GM18526 (cell line): ENCODE results near the gene DIAPH1.

ENCODE experiments used
- POLR2A ChIP-seq: IDR thresholded peaks from 3 replicates; pipeline ENCODE4 v1.6.1; 2011; ENCODE audit not compliant: insufficient read length; ENCODE audit errors: extremely low read depth

The DIAPH1 gene

DNA sequence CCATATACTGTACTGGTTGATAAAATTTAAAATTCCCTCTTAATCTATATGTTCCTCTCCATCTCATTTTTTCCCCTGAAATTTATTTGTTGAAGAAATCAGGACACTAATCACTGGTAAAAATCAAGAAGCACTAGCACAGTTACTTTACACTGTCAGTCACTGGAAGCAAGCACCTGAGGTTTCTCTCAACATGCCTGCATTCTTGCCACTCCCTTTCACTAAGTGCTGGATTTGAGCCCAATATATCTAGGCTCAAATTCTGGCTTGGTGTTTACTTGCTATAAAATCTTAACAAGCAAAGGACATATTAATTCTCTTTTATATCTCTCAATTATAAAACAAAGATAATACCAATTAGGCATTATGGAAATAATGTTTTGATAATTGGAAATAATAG, 58.6 kb downstream of the DIAPH1 start:
- no peak for TF ChIP-seq POLR2A

DNA sequence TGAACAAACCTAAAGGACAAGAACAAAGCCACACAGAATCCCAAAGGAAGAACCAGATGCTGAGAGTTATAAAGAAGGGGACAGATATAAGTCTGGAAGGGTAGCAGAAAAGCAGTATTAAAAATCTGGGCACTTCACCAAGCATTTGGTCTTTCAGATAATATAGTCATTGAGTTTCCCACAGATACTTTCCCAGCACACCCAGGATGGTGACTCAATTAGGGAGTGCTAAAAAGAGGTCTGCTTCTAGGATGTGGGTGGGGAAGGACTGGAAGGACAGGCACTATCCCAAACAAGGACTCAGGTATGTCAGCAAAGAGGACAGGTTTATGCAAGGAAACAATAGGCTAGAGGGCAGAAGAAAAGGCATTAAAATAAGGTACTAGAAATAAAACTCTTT, 59.3 kb downstream of the DIAPH1 start:
- TF ChIP-seq POLR2A, result no peak

DNA sequence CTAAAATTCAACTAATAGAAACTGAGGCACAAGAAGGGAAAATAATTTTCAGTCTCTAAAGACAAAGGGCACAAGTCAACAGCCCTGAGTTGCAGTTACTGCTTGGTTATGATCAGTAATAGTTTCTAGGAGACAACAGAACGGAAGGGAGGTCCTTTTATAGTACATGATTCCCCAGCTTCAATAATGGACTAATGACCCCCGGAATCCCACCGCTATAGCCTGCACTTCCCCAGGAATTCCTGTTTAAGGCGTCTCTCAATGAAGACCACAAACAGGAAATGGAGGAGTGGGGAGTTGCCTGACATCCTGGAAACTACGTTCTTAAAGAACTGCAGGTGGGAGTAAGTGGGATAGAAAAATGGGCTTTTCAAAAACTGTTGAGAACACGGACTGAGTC, 60.6 kb downstream of the DIAPH1 start:
- TF ChIP-seq POLR2A, result no peak

DNA sequence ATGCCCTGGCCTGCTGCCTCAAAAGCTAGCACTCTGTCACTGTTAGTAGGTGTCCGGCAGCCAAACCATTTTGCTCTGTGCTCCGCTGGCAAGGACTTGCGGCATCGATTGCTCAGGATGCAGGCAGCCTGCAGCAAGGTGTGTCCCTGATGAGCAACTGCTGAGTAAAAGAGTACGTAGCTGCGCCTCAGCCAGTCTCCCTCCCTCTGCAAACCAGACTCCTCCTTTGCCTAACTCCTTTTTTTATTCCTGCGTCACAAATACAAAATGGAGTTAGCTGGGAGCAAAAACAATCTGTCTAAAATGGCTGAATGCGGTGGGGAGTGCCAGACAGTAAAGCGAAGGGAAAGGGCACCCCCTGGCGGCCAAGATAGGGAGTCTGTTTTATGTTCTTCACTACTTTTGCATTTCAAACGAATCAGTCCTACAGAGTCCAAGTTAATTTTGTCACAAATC, 61.1 kb downstream of the DIAPH1 start:
- TF ChIP-seq POLR2A, result no peak

DNA sequence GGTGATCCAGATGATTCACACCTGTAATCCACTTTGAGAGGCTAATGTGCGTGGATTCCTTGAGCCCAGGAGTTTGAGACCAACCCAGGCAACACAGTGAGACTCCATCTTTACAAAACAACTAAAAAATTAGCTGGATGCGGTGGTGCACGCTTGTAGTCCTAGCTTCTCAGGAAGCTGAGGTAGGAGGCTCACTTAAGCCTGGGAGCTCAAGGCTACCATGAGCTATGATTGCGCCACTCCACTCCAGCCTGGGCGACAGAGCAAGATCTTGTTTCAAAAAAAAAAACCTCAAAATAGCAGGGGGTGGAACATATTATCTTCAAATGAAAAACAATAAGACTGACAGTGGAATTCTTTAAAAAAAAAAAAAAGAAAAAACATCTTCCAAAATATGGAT, 70.9 kb downstream of the DIAPH1 start:
- TF ChIP-seq POLR2A, result no peak

DNA sequence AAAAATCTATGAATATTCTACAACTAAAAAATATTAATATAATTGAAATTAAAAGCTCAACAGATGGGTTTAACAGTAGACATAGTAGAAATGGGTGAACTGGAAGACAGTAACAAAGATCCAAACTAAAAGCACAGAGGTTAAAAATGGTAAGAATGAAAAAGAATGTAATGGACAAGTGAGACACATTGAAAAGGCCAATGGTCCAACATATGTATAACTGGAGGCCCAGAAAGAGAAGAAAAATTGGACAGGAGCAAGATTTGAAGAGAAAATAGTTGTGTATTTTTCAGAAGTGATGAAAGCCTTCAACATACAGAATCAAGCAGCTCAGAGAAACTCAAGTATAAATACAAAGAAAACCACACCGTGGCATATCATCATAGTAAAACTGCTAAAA, 71.3 kb downstream of the DIAPH1 start:
- no peak for TF ChIP-seq POLR2A

DNA sequence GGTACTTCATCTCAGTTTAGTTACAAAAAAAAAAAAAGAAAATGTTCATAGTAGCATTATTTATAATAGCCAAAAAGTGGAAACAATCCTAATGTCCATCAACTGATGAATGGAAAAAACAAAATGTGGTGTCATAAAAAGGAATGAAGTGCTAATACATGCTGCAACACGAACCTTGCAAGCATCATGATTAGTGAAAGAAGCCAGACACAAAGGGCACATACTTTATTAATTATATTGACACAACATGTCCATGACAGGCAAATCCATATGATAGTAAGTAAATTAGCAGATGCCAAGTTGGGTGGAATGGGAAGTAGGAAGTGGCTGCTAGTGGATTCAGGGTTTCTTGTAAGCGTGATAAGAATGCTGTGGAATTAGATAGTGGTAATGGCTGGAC, 75.7 kb downstream of the DIAPH1 start:
- no peak for TF ChIP-seq POLR2A

DNA sequence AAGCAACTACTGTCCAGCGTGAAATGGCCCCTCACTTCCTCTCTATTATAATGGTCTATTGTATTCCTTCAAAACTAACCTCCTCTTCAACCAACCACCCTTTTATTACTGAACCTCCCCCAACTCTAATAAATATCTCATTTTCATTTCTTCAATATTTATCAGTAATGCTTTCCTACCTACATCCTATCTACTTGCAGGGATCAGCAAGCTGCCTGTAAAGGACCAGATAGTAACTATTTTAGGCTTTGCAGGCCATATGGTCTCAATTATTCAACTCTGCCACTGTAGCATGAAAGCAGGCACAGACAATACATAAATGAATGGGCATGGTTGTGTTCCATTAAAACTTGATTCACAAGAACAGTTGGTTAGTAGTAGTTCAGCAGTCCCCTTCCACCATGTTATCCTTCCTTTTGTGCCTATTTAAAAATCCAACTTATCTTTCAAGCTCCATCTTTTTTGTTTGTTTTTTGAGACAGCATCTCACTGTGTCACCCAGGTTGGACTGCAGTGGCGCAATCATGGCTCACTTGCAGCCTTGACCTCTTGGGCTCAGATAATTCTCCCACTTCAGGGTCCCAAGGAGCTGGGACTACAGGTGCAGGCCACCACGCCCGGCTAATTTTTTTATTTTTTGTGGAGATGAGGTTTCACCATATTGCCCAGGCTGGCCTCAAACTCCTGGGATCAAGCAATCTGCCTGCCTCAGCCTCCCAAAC, 84.1 kb downstream of the DIAPH1 start:
- no peak for TF ChIP-seq POLR2A

DNA sequence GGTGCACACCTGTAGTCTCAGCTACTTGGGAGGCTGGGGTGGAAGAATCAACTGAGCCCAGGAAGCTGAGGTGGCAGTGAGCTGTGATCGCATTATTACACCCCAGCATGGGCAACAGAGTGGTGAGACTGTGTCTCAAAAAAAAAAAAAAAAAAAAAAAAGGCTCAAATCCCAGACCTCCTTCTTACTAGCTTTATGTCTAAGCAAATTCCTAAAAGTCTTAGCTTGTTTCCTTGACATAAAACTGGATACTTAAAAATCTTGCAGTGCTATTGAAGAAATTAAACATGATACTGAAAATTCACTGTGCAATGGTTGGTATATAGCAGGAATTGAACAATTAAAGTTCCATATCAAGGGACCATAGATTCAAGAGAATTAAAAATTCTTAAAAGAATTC, 84.9 kb downstream of the DIAPH1 start:
- TF ChIP-seq POLR2A, result no peak

DNA sequence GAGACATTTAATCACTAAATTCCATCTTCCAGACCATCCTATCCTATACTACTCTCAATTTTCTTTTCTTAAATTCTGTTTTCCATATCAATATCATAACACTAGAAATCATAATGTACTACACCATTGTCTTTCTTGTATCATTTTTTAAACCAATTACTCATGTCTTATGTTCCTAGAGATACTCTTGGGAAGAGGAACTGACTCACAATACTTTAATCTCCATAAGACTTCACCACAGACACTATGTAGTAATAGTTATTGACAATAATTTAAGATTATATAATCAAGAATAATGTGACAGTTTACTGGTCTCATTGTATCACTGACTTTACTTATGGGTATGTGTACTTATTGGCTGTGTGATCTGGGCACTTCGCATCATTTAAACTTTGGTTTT, 86.1 kb downstream of the DIAPH1 start:
- TF ChIP-seq POLR2A, result no peak

DNA sequence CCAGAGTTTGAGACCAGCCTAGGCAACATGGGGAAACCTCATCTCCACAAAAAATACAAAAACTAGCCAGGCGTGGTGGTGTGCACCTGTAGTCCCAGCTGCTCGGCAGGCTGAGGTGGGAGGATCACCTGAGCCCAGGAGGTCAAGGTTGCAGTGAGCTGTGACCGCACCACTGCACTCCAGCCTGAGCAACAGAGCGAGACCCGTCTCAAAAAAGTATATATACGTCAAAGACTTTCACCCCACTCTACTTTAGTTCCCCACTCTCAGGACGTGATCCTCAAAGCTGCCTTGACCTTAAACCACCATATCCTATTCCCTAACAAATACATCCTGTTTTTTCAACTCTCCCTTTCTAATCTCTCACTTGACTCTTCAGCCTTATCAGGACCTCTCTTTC, 88.9 kb downstream of the DIAPH1 start:
- TF ChIP-seq POLR2A, result no peak

DNA sequence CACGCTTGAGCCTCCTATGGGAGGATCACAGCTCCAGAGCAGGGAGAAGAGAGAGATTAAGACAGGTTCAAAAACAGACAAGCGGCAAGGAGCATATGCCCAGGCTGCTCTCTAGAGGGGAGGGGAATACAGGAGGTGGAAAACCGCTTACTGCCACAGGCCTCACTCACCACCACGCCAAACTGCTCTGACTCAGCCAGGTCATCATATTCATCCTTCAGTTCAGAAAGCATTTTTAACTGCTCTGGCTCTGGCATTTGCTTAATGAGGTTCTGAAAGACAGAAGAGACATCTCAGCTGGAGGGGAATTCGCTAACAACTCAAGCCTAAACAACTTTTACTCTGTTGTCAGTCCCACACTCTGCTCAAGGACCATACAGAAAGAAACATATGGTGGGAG, 89.8 kb downstream of the DIAPH1 start:
- no peak for TF ChIP-seq POLR2A

DNA sequence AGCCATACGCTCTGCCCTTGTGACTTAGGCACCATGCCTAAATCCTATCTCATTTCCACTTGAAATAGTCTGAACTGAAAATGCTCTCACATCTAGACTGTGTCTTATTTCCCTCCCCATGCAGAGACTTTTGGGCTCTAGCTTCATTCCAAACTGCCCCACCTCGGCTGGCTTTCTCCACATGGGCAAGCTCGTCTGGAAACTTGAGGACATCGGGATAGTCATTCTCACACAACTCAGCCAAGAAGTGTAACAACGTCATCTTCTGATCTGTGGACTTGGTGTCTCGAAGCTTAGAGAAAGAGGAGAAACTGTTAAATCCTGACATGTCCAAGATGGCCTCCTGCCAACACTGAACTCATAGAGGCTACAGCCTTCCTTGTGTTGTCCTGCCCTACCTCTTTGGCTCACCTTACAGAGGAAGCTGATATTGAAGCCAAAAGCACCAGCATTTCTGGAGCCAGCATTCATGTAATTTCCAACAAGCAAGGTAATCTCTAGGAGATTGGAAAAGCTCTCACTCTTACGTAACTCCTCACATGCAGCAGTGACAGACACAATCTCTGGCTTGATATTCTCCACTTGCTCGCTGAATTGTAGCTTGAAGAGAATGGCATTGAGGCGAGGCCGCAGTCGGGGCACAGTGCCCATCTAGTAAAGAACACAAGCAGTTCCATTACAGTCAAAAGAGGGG, 90.4 kb downstream of the DIAPH1 start:
- TF ChIP-seq POLR2A, result no peak

DNA sequence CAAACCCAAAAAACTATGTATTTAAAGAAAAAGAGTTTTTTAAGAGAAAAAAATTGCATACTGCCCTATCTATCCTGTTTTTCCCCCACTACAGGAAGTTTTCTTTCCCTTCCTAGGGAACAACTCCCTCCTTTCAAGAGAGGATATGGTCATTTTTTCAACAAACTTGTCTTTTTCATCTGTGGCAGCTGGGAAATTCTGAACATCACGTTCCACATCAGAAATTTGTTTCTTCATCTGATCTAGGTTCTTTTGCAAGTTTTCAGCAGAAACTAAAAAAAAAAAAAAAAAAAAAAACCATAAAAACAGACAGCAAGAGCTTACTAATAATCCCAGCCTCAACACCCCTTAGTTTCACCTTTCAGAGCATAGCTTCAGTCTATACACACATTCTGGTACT, 91.4 kb downstream of the DIAPH1 start:
- no peak for TF ChIP-seq POLR2A

DNA sequence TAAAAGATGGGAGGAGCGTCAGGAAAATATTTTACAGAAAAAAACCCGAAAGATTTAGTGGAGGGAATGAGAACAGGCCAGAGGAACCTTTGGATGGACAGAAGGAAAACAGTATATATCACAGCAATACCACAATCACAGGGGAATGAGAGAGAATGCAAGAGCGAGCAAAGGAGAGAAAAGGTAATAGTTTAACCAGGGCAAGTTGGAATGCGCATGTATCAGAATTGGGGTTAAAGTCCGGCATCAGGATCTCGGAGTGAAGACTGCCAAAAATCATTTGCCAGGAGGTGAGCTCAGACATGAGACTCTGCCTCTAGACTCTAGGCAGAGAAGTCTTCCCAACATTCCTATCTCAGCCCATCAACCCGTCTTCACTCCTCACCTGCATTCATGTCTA, 93.1 kb downstream of the DIAPH1 start:
- TF ChIP-seq POLR2A, result no peak
